SU-DHL-6 (cell line): ENCODE results near the gene WNT10A.

Experiments
- CTCF ChIP-seq: fragments of 200-600 bp; sonication (generic); IDR thresholded peaks from one replicate; pipeline ENCODE4 v1.5.1; 2017; ENCODE audit warnings: antibody characterized with exemption, mild to moderate bottlenecking, low read length, moderate library complexity; ENCODE audit not compliant: insufficient read depth, poor library complexity, severe bottlenecking
- EZH2phosphoT487 ChIP-seq: fragments of 200-600 bp; sonication (generic), shearing (Covaris generic); conservative IDR thresholded peaks from 2 replicates; pipeline ENCODE4 v1.6.1; 2018; ENCODE audit warnings: mild to moderate bottlenecking, antibody characterized with exemption, low read length, moderate library complexity, mixed read lengths

GRCh38 chr2:218881744-218882460 lies 1.2 kb downstream of the WNT10A start:
- TF ChIP-seq CTCF (no peak), EZH2phosphoT487 (no peak)
